ENCODE results near the gene RCBTB2.

Gene RCBTB2

GRCh38 chr13:48549658-48550057, 16.8 kb upstream of the RCBTB2 start:
- TF ChIP-seq CTCF (IDR thresholded peaks at IDR 0.05; ENCODE audit: borderline replicate concordance, insufficient read depth, low read depth, low read length) = no peak
- no peak overlapping the region for H3K4me3 ChIP-seq (ENCODE audit: low read depth, low read length)

- no peak overlapping the region for H3K4me3 ChIP-seq (ENCODE audit: low read depth, low read length)
- TF ChIP-seq CTCF (IDR thresholded peaks at IDR 0.05; ENCODE audit: borderline replicate concordance, insufficient read depth, low read depth, low read length) = no peak
These were observed 14.8 kb upstream of the RCBTB2 start for GRCh38 chr13:48547663-48548092.

GRCh38 chr13:48545608-48546007, 12.7 kb upstream of the RCBTB2 start:
- TF ChIP-seq CTCF (IDR thresholded peaks at IDR 0.05; ENCODE audit: borderline replicate concordance, insufficient read depth, low read depth, low read length) = no peak
- H3K4me3 ChIP-seq (ENCODE audit: low read depth, low read length) = no peak overlapping the region

GRCh38 chr13:48542581-48543341, 9.9 kb upstream of the RCBTB2 start:
- no peak overlapping the region for H3K4me3 ChIP-seq (ENCODE audit: low read depth, low read length)
- no peak for TF ChIP-seq CTCF (IDR thresholded peaks at IDR 0.05; ENCODE audit: borderline replicate concordance, insufficient read depth, low read depth, low read length)

GRCh38 chr13:48542138-48542537, 9.3 kb upstream of the RCBTB2 start:
- no peak overlapping the region for H3K4me3 ChIP-seq (ENCODE audit: low read depth, low read length)
- no peak for TF ChIP-seq CTCF (IDR thresholded peaks at IDR 0.05; ENCODE audit: borderline replicate concordance, insufficient read depth, low read depth, low read length)

GRCh38 chr13:48539550-48539949, 6.7 kb upstream of the RCBTB2 start:
- no peak overlapping the region for H3K4me3 ChIP-seq (ENCODE audit: low read depth, low read length)
- no peak for TF ChIP-seq CTCF (IDR thresholded peaks at IDR 0.05; ENCODE audit: borderline replicate concordance, insufficient read depth, low read depth, low read length)

- no peak for TF ChIP-seq CTCF (IDR thresholded peaks at IDR 0.05; ENCODE audit: borderline replicate concordance, insufficient read depth, low read depth, low read length)
- no peak overlapping the region for H3K4me3 ChIP-seq (ENCODE audit: low read depth, low read length)
These were observed 3.9 kb upstream of the RCBTB2 start for GRCh38 chr13:48536621-48537250.

All from GM12875 (cell line).